GM19452 (cell line): ENCODE data around the gene AANAT.
"Not testable (repeated sequence)": the region's sequence is repeated elsewhere in the genome, so short reads cannot be mapped to it uniquely, and the experiment has no call there.

Source experiments
- ATAC-seq: cut with Tn5 transposase; IDR thresholded peaks from one replicate; pipeline ENCODE4 v1.9.1; 2021; ENCODE audit not compliant: unreplicated experiment

Gene AANAT

GRCh38 chr17:76502341-76503211 lies 35.2 kb downstream of the AANAT start:
- ATAC-seq, result no peak

- ATAC-seq, result no peak
Observed at GRCh38 chr17:76504117-76504516, 36.7 kb downstream of the AANAT start.

GRCh38 chr17:76506408-76507345 lies 39.3 kb downstream of the AANAT start:
- peak; percentile 58 for ATAC-seq

- ATAC-seq, result not testable (repeated sequence)
Observed at GRCh38 chr17:76508472-76509063, 41.2 kb downstream of the AANAT start.

DNA sequence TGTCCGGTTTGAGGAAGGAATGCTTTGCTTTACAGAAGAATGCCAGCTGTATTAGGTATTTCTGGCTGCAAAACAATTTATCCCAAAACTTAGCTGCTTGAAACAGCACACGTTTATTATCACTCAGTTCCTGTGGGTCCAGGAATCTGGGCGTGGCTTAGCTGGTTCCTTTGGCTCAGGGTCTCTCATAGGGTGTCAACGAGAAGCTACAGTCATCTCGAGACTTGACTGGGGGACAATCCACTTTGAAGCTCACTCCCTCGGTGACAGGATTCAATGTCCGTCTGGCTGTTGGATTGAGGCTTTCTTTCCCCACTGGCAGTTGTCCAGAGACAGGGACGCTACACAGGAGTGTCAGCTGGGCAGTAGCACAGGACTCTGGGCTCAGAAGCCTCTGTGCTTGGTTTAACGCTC lies 43.4 kb downstream of the AANAT start:
- no peak for ATAC-seq

DNA sequence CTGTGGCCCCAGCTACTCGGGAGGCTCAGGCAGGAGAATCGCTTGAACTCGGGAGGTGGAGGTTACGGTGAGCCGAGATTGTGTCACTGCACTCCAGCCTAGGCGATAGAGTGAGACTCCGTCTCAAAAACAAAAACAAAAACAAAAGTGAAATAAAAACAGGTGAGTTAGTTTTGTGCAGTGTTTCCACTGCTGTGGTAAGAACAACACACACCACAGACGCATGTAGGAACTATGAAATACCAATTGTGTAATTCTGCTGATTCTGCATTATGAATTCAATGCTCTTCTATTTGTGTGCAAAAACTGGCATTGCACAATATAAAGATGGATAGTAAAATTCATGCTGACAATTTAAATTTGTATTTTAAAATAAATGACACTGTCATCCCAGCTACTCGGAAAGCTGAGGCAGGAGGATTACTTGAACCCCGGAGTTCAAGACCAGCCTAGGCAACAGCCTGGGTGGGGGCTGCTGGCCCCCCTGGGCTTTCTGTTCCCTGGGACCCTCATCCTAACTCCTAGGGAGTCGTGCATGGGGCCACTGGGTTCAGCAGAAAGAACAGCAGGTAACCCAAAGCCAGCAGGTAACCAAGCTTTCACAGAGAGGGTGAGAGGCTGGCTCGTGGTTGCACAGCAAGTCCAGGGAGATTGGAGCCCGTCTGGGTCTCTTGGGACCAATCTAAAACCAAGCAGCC lies 44.4 kb downstream of the AANAT start:
- no peak for ATAC-seq

DNA sequence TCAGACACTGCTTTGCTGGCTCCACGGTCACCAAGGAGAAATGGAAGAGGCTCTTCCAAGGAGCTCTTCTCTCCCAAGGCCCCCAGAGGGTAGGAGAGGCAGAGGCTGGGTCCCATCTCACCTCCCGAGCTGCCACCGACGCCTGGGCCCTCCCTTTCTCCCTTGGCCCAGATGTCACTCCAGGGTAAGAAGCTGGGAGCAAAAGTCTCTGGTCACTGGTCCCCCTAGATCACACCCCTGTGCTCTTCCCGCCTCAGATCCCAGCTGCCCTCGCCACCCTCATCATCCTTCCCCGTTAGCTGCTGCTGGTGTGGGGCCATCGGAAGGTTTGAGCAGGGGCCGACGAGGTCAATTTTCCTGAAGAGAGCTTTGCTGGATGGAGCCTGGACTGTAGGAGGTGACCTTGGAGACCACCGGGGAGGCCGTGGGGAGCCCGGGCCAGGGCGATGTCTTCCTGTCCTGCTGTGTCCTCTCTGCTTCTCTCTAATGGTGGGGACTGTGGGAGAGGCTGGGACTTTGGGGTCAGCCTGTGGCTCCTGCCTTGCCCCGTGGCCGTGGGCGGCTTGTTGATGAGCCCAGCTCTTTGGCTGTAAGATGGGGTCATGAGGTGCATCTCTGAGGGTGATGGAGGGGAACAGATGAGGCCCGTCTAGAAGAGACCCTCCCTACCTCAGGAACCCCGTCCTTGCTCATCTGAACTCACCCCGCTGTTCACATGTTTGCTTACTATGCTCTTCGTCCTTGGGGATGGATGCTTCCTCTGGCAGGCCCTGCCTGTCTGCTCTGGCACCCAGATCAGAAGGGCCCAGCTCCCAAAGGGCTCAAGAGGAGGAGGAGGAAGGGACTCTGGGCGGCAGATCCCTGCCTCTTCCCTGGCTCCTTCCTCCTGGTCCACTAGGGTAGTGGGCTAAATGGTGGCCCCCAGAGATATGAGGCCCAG lies 45.2 kb downstream of the AANAT start:
- no peak for ATAC-seq

- no peak for ATAC-seq
Observed at GRCh38 chr17:76513306-76513692, 45.9 kb downstream of the AANAT start.

DNA sequence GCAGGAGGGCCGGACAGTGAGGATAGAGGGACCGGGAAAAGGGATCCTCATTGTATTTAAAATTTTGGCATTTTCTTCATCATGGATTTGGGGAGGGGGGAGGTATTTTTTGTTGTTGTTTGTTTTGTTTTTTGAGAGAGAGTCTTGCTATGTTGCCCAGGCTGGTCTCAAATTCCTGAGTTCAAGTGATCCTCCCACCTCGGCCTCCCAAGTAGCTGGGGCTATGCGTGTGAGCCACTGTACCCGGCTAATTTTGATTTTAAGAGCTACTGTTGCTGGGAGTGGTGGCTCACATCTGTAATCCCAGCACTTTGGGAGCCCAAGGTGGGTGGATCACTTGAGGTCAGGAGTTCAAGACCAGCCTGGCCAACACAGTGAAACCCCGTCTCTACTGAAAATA lies 47.0 kb downstream of the AANAT start:
- ATAC-seq, result not testable (repeated sequence)

DNA sequence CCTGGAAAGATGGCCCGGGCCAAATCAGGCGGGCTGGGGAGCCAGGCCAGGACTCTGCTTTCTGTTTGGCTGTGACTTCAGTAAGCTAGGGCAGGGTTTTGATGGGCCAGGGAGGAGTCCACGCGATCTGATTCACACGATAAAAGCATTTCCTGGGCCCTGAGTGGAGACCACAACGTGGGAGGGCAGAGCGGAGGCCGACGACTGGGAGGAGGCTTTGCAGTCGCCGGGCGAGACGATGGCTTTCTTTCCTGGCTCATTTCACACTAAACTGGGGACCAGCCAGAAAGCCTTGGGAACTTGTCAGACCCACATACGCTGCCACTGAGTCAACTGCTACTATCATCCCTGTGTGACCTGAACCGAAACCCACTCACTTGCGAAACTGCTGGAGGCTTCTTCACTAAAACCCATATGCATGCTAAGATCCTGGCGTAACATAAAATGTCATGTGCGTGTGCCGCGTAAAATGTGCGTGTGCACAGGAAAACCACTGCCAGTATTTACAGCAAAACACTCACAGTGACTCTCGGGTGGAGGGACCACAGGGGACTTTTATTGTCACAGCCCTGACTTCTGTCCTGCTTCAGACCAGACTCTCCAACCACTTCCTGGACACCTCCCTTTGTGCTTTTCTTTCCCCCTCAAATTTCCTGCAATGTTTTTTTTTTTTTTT lies 48.0 kb downstream of the AANAT start:
- ATAC-seq, result peak; percentile 64

GRCh38 chr17:76517638-76518038 lies 50.2 kb downstream of the AANAT start:
- no peak for ATAC-seq

DNA sequence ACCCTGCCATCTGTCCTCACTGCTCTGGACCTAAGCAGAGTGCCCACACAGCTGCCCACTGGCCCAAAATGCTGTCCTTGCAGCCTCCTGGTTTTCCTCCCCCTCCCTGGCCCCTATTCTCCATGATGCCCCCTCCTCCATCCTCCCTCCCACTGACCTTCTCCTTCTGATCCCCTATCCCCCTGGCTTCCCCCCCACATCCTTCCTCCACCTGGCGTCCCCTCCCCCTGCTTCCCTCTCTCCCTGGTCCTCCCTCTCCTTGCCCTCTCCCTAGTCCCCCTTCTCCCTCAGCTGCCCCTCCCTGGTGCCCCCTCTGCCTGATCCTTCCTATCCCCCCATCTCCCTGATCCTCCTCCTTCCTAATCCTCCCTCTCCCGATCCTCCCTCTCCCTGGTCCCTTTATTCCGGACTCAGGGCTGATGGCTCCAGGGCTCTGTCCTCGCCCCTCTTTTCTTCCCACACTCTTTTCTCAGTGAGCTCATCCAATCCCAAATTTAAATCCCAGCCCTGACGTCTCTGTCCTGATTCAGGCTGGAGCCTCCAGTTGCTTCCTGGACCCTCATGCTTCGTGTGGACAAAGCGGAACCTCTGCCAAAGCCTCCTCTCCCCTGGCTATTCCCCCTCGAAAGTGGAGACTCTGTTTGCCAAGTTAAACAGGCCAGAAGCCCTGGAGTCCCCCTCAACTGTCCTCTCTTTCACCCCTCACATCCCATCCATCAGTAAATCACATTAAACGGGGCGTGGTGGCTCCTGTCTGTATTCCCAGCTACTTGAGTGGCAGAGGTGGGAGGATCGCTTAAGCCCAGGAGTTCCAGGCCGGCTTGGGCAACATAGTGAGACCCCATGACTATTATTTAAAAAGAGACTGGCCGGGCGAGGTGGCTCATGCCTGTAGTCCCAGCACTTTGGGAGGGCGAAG lies 51.9 kb downstream of the AANAT start:
- no peak for ATAC-seq
